ENCODE measurements around the gene UAP1.

The UAP1 gene

DNA sequence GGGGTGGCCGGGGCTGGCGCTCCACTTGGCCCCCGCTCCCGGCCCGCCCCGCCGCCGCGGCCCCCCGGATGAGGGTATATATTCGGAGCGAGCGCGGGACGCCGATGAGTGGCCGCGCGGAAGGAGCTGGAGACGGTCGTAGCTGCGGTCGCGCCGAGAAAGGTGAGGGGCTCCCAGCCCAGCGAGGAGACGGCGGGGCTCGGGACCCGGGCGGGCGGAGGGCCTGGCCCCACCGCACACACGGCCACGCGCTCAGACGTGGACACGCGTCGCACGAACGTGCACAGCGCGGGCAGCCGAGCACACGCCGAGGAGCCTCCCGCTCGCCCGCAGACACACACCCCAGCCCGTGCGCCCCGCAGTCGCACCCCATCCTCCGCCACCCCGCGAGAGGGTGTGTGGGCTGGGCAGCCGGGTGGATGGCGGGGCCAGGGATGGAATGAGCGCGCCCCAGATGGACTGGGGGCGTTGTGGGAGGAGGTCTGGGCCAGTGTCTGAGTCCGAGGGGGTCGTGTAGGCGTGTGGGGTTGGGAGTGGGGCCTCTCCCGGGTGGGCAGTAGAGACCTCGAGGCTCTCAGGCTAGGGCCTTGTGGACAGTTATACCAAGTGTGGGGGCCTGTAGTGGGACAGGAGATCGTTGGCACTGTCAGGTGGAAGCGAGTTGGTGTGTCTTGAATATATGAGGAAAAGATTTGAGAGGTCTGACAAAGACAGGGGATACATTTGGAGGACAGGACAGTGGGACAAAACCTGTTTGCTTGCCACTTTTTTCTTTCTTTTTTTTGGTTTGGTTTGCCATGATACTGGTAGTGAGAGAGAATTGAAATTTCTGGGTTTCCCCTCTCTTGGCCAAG lies at the start of gene UAP1:
Gene UAP1, plus strand, starts transcription at position 107 of the 854 bp plus-strand sequence. CDS start 4,347 bp downstream, outside the sequence.
- DNase-seq (ENCODE audit: extremely low spot score): no peak
- POLR2A ChIA-PET: interaction anchor here (0.7 kb wide), 1 partner anchor 27 kb away, joined by 3 read pairs; no protein-coding TSS in a partner anchor
- CTCF ChIA-PET: interaction anchor here (1.3 kb wide), 1 partner anchor 51 kb away, joined by 3 read pairs; no protein-coding TSS in a partner anchor
- TF ChIP-seq, protein P1, sequence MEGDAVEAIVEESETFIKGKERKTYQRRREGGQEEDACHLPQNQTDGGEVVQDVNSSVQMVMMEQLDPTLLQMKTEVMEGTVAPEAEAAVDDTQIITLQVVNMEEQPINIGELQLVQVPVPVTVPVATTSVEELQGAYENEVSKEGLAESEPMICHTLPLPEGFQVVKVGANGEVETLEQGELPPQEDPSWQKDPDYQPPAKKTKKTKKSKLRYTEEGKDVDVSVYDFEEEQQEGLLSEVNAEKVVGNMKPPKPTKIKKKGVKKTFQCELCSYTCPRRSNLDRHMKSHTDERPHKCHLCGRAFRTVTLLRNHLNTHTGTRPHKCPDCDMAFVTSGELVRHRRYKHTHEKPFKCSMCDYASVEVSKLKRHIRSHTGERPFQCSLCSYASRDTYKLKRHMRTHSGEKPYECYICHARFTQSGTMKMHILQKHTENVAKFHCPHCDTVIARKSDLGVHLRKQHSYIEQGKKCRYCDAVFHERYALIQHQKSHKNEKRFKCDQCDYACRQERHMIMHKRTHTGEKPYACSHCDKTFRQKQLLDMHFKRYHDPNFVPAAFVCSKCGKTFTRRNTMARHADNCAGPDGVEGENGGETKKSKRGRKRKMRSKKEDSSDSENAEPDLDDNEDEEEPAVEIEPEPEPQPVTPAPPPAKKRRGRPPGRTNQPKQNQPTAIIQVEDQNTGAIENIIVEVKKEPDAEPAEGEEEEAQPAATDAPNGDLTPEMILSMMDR (IDR thresholded peaks at IDR 0.05; ENCODE audit: control extremely low read depth, extremely low read depth, low read depth, missing control alignments): no peak

DNA sequence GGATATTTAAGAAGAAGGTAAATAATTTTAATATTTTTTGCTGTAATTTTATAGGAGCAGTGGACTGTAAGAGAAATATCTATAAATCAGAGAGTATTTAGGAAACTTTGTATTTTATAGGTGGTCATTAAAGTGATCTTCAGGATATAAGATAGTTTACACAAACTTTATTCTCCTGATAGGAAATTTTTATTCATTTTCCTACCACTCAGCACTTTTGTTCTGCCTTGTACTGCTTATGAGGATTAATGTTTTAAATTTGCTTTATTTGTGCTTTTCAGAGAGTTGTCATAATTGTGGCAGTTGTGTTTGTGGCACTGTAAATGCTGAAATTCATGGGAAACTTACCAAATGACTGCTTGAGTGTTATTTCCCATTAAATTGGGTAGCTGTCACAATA lies 34.2 kb upstream of the UAP1 start:
- CTCF ChIA-PET: interaction anchor here (0.8 to 2.4 kb wide), 4 partner anchors 11 to 86 kb away, joined by 3 to 9 read pairs (median 5); no protein-coding TSS in a partner anchor
- POLR2A ChIA-PET: no interaction called here

DNA sequence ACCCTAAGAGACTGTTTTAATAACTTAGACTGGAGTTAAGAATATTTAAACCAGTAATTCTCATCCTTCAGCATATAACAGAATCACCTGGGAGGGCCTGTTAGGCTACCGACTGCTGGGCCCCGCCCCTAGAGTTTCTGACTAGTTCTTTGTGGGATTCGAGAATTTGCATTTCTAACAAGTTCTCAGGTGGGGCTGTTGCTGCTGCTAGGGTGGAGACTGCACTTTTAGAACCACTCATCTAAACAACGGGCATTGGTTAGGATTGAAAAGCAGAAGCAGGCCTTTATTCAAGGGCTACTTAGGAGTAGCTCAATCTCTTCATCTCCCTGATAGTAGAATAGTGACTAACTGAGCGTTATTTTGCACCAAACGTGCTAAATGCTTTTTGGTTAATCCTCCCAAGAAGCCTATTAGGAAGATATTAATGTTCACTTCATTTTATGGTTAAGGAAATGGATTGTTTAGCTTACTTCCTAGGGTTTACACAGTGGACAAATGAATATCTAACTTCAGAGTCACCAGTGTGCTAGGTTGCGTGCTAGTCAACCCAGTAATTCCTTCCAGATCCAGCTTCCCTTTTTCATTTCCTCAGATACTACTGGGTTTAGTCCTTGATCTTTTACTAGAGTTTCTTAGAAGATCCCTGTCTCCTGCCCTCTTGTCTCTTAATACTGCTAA lies 31.1 kb upstream of the UAP1 start:
- ChIA-PET POLR2A (no interaction called here), CTCF (interaction anchor here (0.8 kb wide), 1 partner anchor 12 kb away, joined by 3 read pairs; no protein-coding TSS in a partner anchor)
- TF ChIP-seq, protein P1 (IDR thresholded peaks at IDR 0.05; ENCODE audit: control extremely low read depth, extremely low read depth, low read depth, missing control alignments): no peak
- peak; percentile 66 for DNase-seq (ENCODE audit: extremely low spot score)

More for the DNA sequence above, 34.2 kb upstream of the UAP1 start:
- TF ChIP-seq, protein P1 (IDR thresholded peaks at IDR 0.05; ENCODE audit: control extremely low read depth, extremely low read depth, low read depth, missing control alignments): no peak
- no peak for DNase-seq (ENCODE audit: extremely low spot score)

DNA sequence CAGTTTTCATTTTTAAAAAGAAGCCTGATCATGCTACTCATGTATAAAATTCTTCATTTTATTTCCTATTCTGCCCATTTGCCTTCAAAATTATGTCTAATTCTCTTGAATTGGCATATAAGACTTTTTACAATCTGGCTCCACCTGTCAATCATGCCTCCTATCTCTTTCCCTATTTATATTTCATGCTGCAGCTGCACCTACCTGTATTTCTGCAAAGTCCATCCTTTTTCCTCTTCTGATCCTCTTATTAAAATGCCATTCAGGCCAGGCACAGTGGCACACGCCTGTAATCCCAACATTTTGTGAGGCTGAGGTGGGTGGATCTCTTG lies 30.6 kb upstream of the UAP1 start:
- ChIA-PET POLR2A (no interaction called here), CTCF (interaction anchor here (0.8 kb wide), 1 partner anchor 12 kb away, joined by 3 read pairs; no protein-coding TSS in a partner anchor)
- TF ChIP-seq, protein P1 (IDR thresholded peaks at IDR 0.05; ENCODE audit: control extremely low read depth, extremely low read depth, low read depth, missing control alignments): no peak
- DNase-seq (ENCODE audit: extremely low spot score): no peak

DNA sequence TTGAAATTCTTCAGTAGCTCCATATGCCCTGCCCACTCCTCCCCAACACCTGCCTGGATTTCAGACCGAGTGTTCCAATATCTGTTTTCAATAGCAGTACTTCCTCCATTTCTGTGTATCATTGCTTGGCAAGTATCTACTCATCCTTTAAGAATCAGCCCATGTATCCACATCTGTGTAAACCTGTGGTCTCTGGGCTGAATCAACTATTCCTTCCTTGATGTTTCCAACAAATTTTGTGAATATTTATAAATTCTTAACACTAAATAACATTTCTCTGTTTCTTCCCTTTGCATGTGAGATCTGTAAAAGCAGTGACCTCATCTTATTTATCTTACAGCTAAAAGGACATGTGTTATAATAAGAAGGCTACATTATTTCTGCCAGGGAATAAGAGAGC lies 26.0 kb upstream of the UAP1 start:
- TF ChIP-seq, protein P1 (IDR thresholded peaks at IDR 0.05; ENCODE audit: control extremely low read depth, extremely low read depth, low read depth, missing control alignments): no peak
- POLR2A ChIA-PET: no interaction called here
- CTCF ChIA-PET: no interaction called here
- no peak for DNase-seq (ENCODE audit: extremely low spot score)

DNA sequence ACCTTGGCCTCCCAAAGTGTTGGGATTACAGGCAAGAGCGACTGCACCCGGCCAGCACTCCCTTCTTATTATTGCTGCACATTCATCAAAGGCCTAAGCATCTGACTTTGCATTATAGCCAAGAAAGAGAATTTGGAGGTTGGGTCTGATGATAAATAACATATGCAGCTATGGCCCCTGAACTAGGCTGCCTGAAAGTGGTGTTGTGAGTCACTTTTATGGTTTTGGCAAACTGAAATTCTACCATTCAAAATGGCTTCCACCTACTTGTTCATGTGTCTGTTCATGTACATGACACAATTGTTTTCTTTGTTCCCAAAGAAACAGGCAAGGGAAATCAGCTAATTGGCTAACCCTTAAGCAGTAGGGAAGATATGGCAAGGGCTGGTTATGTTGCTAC lies 25.0 kb upstream of the UAP1 start:
- ChIA-PET CTCF (no interaction called here), POLR2A (no interaction called here)
- TF ChIP-seq, protein P1 (IDR thresholded peaks at IDR 0.05; ENCODE audit: control extremely low read depth, extremely low read depth, low read depth, missing control alignments): no peak
- no peak for DNase-seq (ENCODE audit: extremely low spot score)

Data from GM10248 (cell line).